Fibroblast of upper back skin (primary cell): Measurements from ENCODE around the gene ROBO1.

Experiments
- DNase-seq: peaks from one replicate; pipeline ENCODE4 v3.0.0-alpha.2; 2013

Gene ROBO1

GRCh38 chr3:78665776-78666469 is 1101.9 kb downstream of the ROBO1 start:
- no peak for DNase-seq

- no peak for DNase-seq
Measured at GRCh38 chr3:78665101-78665500, 1102.7 kb downstream of the ROBO1 start.

GRCh38 chr3:78660957-78661356 is 1106.8 kb downstream of the ROBO1 start:
- no peak for DNase-seq

- DNase-seq: peak; percentile 49
Measured at GRCh38 chr3:78659386-78659987, 1108.3 kb downstream of the ROBO1 start.

- peak; percentile 13 for DNase-seq
Measured at GRCh38 chr3:78647726-78648125, 1120.1 kb downstream of the ROBO1 start.

- peak; percentile 66 for DNase-seq
Measured at GRCh38 chr3:78645628-78646310, 1122.0 kb downstream of the ROBO1 start.

- DNase-seq: no peak
Measured at GRCh38 chr3:78644847-78645246, 1123.0 kb downstream of the ROBO1 start.

- no peak for DNase-seq
Measured at GRCh38 chr3:78642226-78643035, 1125.4 kb downstream of the ROBO1 start.

GRCh38 chr3:78641703-78642102 is 1126.1 kb downstream of the ROBO1 start:
- no peak for DNase-seq

- DNase-seq: peak; percentile 19
Measured at GRCh38 chr3:78634316-78634715, 1133.5 kb downstream of the ROBO1 start.

- peak; percentile 14 for DNase-seq
Measured at GRCh38 chr3:78633626-78634025, 1134.2 kb downstream of the ROBO1 start.

GRCh38 chr3:78632925-78633553 is 1134.8 kb downstream of the ROBO1 start:
- DNase-seq: no peak

GRCh38 chr3:78629544-78629943 is 1138.3 kb downstream of the ROBO1 start:
- no peak for DNase-seq

- DNase-seq: peak; percentile 28
Measured at GRCh38 chr3:78621061-78621716, 1146.6 kb downstream of the ROBO1 start.

GRCh38 chr3:78614486-78614885 is 1153.3 kb downstream of the ROBO1 start:
- no peak for DNase-seq

GRCh38 chr3:78613421-78613879 is 1154.3 kb downstream of the ROBO1 start:
- DNase-seq: no peak

GRCh38 chr3:78611278-78611677 is 1156.5 kb downstream of the ROBO1 start:
- DNase-seq: no peak

GRCh38 chr3:78610462-78611125 is 1157.2 kb downstream of the ROBO1 start:
- no peak for DNase-seq

GRCh38 chr3:78606756-78607155 is 1161.0 kb downstream of the ROBO1 start:
- DNase-seq: no peak

GRCh38 chr3:78605178-78605577 is 1162.6 kb downstream of the ROBO1 start:
- no peak for DNase-seq

GRCh38 chr3:78604341-78604740 is 1163.5 kb downstream of the ROBO1 start:
- DNase-seq: peak; percentile 68

GRCh38 chr3:78601249-78601648 is 1166.5 kb downstream of the ROBO1 start:
- no peak for DNase-seq
